ENCODE data around the gene SMARCA2.
"Not testable (repeated sequence)": the region's sequence is repeated elsewhere in the genome, so short reads cannot be mapped to it uniquely, and the experiment has no call there.

The SMARCA2 gene

GRCh38 chr9:2145746-2146145 is 130.6 kb downstream of the SMARCA2 start:
- Histone ChIP-seq H3K36me3 (ENCODE audit: low read length) (no peaks in the 10 kb centered on the region), H3K4me3 (ENCODE audit: insufficient read depth, low read length, poor library complexity, severe bottlenecking) (no peak overlapping the region), H3K9ac (ENCODE audit: low read length) (no peak overlapping the region), H3K27me3 (ENCODE audit: low read length) (no peaks in the 10 kb centered on the region), H3K9me2 (replicated peaks; ENCODE audit: insufficient read depth, low read length) (no peaks in the 10 kb centered on the region), H3K4me2 (ENCODE audit: low read depth, low read length, poor library complexity, severe bottlenecking) (no peak overlapping the region), H4K20me1 (ENCODE audit: low read depth, low read length) (no peaks in the 10 kb centered on the region), H3K27ac (ENCODE audit: low read depth, low read length) (no peak overlapping the region), H3F3A (ENCODE audit: insufficient read depth) (no peaks in the 10 kb centered on the region), H3K79me2 (ENCODE audit: insufficient read depth, low read length) (no peaks in the 10 kb centered on the region), H2AFZ (ENCODE audit: low read depth, low read length, severe bottlenecking) (no peak overlapping the region), H3K9me3 (ENCODE audit: insufficient read depth, low read length) (no peaks in the 10 kb centered on the region)
- TF ChIP-seq EZH2phosphoT487 (conservative IDR thresholded peaks at IDR 0.05; ENCODE audit: low read length) (no peak), CTCF (IDR thresholded peaks at IDR 0.05; ENCODE audit: insufficient read depth, low read length, poor library complexity, severe bottlenecking) (no peak)

GRCh38 chr9:2146700-2147099 is 131.6 kb downstream of the SMARCA2 start:
- H3K9me3 ChIP-seq (ENCODE audit: insufficient read depth, low read length); H3K27ac ChIP-seq (ENCODE audit: low read depth, low read length); H3K9me2 ChIP-seq (replicated peaks; ENCODE audit: insufficient read depth, low read length); H3K79me2 ChIP-seq (ENCODE audit: insufficient read depth, low read length); H2AFZ ChIP-seq (ENCODE audit: low read depth, low read length, severe bottlenecking); H3K27me3 ChIP-seq (ENCODE audit: low read length); H3K9ac ChIP-seq (ENCODE audit: low read length); H3K4me3 ChIP-seq (ENCODE audit: insufficient read depth, low read length, poor library complexity, severe bottlenecking); H3K4me2 ChIP-seq (ENCODE audit: low read depth, low read length, poor library complexity, severe bottlenecking); H3K36me3 ChIP-seq (ENCODE audit: low read length); H3F3A ChIP-seq (ENCODE audit: insufficient read depth); H4K20me1 ChIP-seq (ENCODE audit: low read depth, low read length): not testable (repeated sequence)
- peak; percentile 15 for TF ChIP-seq CTCF (IDR thresholded peaks at IDR 0.05; ENCODE audit: insufficient read depth, low read length, poor library complexity, severe bottlenecking)

- Histone ChIP-seq H3K9me3 (ENCODE audit: insufficient read depth, low read length) (no peaks in the 10 kb centered on the region), H3K27me3 (ENCODE audit: low read length) (no peaks in the 10 kb centered on the region), H3K4me3 (ENCODE audit: insufficient read depth, low read length, poor library complexity, severe bottlenecking) (no peak overlapping the region), H3K79me2 (ENCODE audit: insufficient read depth, low read length) (no peaks in the 10 kb centered on the region), H3K27ac (ENCODE audit: low read depth, low read length) (no peak overlapping the region), H3F3A (ENCODE audit: insufficient read depth) (no peaks in the 10 kb centered on the region), H3K36me3 (ENCODE audit: low read length) (no peaks in the 10 kb centered on the region), H2AFZ (ENCODE audit: low read depth, low read length, severe bottlenecking) (no peak overlapping the region), H3K9me2 (replicated peaks; ENCODE audit: insufficient read depth, low read length) (no peaks in the 10 kb centered on the region), H3K4me2 (ENCODE audit: low read depth, low read length, poor library complexity, severe bottlenecking) (no peak overlapping the region), H3K9ac (ENCODE audit: low read length) (no peak overlapping the region), H4K20me1 (ENCODE audit: low read depth, low read length) (no peaks in the 10 kb centered on the region)
- TF ChIP-seq EZH2phosphoT487 (conservative IDR thresholded peaks at IDR 0.05; ENCODE audit: low read length) (no peak), CTCF (IDR thresholded peaks at IDR 0.05; ENCODE audit: insufficient read depth, low read length, poor library complexity, severe bottlenecking) (no peak)
Measured at GRCh38 chr9:2150338-2150737, 135.2 kb downstream of the SMARCA2 start.

- no peak for TF ChIP-seq CTCF (IDR thresholded peaks at IDR 0.05; ENCODE audit: insufficient read depth, low read length, poor library complexity, severe bottlenecking)
- no peak for TF ChIP-seq EZH2phosphoT487 (conservative IDR thresholded peaks at IDR 0.05; ENCODE audit: low read length)
- Histone ChIP-seq H3K27me3 (ENCODE audit: low read length) (no peaks in the 10 kb centered on the region), H3K4me2 (ENCODE audit: low read depth, low read length, poor library complexity, severe bottlenecking) (no peak overlapping the region), H3K9ac (ENCODE audit: low read length) (no peak overlapping the region), H4K20me1 (ENCODE audit: low read depth, low read length) (no peaks in the 10 kb centered on the region), H2AFZ (ENCODE audit: low read depth, low read length, severe bottlenecking) (no peak overlapping the region), H3K79me2 (ENCODE audit: insufficient read depth, low read length) (no peaks in the 10 kb centered on the region), H3K9me3 (ENCODE audit: insufficient read depth, low read length) (no peaks in the 10 kb centered on the region), H3K36me3 (ENCODE audit: low read length) (no peaks in the 10 kb centered on the region), H3K4me3 (ENCODE audit: insufficient read depth, low read length, poor library complexity, severe bottlenecking) (no peak overlapping the region), H3K27ac (ENCODE audit: low read depth, low read length) (no peak overlapping the region), H3K9me2 (replicated peaks; ENCODE audit: insufficient read depth, low read length) (no peaks in the 10 kb centered on the region), H3F3A (ENCODE audit: insufficient read depth) (no peaks in the 10 kb centered on the region)
Measured at GRCh38 chr9:2151171-2151570, 136.0 kb downstream of the SMARCA2 start.

All from SU-DHL-6 (cell line).